ENCODE results near the gene RGMA.

DNA sequence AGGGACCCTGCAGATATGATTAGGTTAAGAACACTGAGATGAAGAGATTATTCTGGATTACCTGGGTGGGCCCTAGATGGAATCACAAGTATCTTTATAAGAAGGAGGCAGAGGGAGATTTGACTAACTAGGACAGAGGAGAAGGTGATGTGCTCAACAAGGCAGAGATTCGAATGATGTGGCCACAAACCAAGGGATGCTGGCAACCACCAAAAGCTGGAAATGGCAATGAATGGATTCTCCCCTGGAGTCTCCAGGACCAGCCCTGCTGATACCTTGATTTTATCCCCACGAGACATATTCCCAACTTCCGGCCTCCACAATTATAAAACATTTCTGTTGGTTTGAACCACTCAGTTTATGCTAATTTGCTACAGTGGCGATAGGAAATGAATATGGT is 42.9 kb downstream of the RGMA start:
- TF ChIP-seq POLR2AphosphoS5 (IDR thresholded peaks at IDR 0.05; ENCODE audit: low read depth, low read length) (no peak), POLR2A (IDR thresholded peaks at IDR 0.05; ENCODE audit: low read depth, low read length) (no peak)

All from GM12892 (cell line).